ENCODE results near the gene RBM26. TPM values are rescaled to one million over a fixed set of nuclear protein-coding genes. Genes with fewer than 3 reads are reported as not detected.
A peak's percentile ranks its signal among the peaks of the same experiment; 100 is the strongest.

The RBM26 gene
- total RNA-seq, 4 donors from 2014 or later: 14.9 to 44.8 (median 23.1) TPM

- DNase-seq (no peak), ATAC-seq (no peak)
- TF ChIP-seq POLR2A (IDR thresholded peaks at IDR 0.05): no peak
- Histone ChIP-seq H3K36me3 (no peaks in the 10 kb centered on the region), H3K4me1 (peaks cover 48 to 56% of the 10 kb centered on the region in 2 donors), H3K27me3 (no peaks in the 10 kb centered on the region), H3K9me3 (no peaks in the 10 kb centered on the region), H3K4me3 (peak overlapping the region; percentile 87 to 96 (median 94)), H3K27ac (peak overlapping the region; percentile 94 to 98 (median 96))
- intact Hi-C loops (cut with DNase I; ENCODE audit: low total_unique reads) (loop anchor here (10.0 kb wide), 1 partner anchor 230 kb away; no protein-coding TSS in a partner anchor), in situ Hi-C loops (cut with MboI; ENCODE audit: low sequenced_read_pairs in 4 of 4) (loop anchor here in 2 of 4 donors (25.0 kb wide), 1 partner anchor 933 kb away; the partner anchor contains the start of gene SPRY2 (in 2 of the 2))
Measured at GRCh38 chr13:79404361-79404760, 1.7 kb downstream of the RBM26 start.

DNA sequence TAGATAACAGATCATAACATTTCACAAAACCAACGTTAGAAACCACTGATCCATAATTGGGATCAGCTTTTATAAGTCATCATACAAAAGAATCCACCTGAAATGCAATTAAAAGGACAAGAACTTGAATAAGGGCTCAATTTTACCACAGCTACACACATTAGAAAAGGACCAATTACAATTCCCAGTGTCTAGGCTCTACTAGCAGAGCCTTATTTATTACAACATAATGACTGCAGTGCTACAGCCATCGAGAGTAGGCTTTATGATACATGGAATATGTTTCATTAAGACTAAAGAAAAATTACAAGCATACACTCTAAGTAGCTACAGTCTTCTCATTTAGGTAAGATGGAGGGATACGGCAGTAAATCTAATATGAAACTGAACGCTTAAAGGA is 2.9 kb downstream of the RBM26 start:
- Histone ChIP-seq H3K27me3 (no peaks in the 10 kb centered on the region), H3K4me3 (peak overlapping the region; percentile 6 to 96 (median 90)), H3K9me3 (no peaks in the 10 kb centered on the region), H3K27ac (peak overlapping the region; percentile 94 to 98 (median 96)), H3K4me1 (peaks cover 48 to 66% of the 10 kb centered on the region in 2 donors), H3K36me3 (no peaks in the 10 kb centered on the region)
- intact Hi-C loops (cut with DNase I; ENCODE audit: low total_unique reads) (loop anchor here (10.0 kb wide), 1 partner anchor 232 kb away; no protein-coding TSS in a partner anchor), in situ Hi-C loops (cut with MboI; ENCODE audit: low sequenced_read_pairs in 4 of 4) (loop anchor here in 2 of 4 donors (25.0 kb wide), 1 partner anchor 934 kb away; the partner anchor contains the start of gene SPRY2 (in 2 of the 2))
- DNase-seq (no peak), ATAC-seq (no peak)
- TF ChIP-seq CTCF (IDR thresholded peaks at IDR 0.05 in 4 of 5, conservative IDR thresholded peaks at IDR 0.05 in 1 of 5): no peak
- TF ChIP-seq POLR2A (IDR thresholded peaks at IDR 0.05): no peak

DNA sequence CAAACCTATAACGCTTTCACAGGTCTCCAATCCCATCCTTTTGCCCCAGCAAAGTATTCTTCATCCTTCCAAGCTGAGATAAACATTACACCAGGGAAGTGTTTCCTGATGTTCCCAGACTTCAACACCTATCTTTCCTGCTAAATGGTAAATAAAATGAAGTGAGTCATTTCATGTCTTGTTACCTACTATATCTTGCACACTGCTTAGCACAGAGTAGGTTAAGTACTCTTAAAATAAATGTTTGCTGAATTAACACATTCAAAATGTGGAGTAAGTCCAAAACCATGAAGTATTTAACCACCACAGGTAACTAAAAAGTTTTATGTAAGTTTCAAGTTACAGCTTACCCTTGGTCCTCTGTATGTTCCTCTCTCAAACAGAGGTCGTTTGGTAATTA is 3.4 kb downstream of the RBM26 start:
- TF ChIP-seq CTCF (IDR thresholded peaks at IDR 0.05 in 4 of 5, conservative IDR thresholded peaks at IDR 0.05 in 1 of 5): no peak
- TF ChIP-seq POLR2A (IDR thresholded peaks at IDR 0.05): no peak
- DNase-seq (no peak), ATAC-seq (no peak)
- intact Hi-C loops (cut with DNase I; ENCODE audit: low total_unique reads): loop anchor here (10.0 kb wide), 1 partner anchor 232 kb away; no protein-coding TSS in a partner anchor
- Histone ChIP-seq H3K27me3 (no peaks in the 10 kb centered on the region), H3K36me3 (no peaks in the 10 kb centered on the region), H3K4me1 (peaks cover 48 to 66% of the 10 kb centered on the region in 2 donors), H3K9me3 (no peaks in the 10 kb centered on the region), H3K27ac (peak overlapping the region; percentile 94 to 98 (median 96)), H3K4me3 (peak overlapping the region in 3 of 4 donors; percentile 87 to 96 (median 93))
- in situ Hi-C loops (cut with MboI; ENCODE audit: low sequenced_read_pairs in 4 of 4): loop anchor here in 2 of 4 donors (25.0 kb wide), 1 partner anchor 935 kb away; the partner anchor contains the start of gene SPRY2 (in 2 of the 2)

DNA sequence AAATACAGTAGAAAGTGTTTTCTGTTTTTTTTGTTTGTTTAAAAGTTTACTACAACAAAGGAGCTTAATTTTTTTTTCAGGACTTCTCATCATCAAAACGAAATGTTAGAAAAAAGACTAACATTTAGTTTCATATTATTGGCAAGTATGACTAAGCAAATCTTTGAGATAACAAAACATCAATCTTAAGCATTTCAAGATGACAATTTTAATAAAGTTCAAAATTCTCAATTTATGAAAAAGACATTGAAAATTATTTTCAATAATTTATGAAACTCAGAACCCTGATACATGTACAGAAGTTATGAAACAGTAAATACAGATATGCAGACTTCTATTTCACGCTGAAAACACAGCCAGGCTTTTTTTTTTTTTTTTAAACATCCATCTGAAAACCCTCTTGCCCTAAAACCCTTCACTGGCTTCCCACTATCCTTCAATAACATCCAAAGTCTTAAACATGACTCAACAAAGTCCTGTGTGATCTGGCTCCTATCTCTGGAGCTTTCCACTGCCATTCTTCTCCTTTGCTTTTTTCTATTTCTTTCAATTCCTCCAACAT is 3.9 kb downstream of the RBM26 start:
- DNase-seq (no peak), ATAC-seq (no peak)
- Histone ChIP-seq H3K27me3 (no peaks in the 10 kb centered on the region), H3K4me1 (peaks cover 42 to 63% of the 10 kb centered on the region in 2 donors), H3K36me3 (peaks cover 0 to under 1% of the 10 kb centered on the region in 2 donors), H3K27ac (peak overlapping the region; percentile 94 to 98 (median 96)), H3K4me3 (peak overlapping the region in 1 of 4 donors; percentile 93), H3K9me3 (no peaks in the 10 kb centered on the region)
- intact Hi-C loops (cut with DNase I; ENCODE audit: low total_unique reads) (loop anchor here (10.0 kb wide), 1 partner anchor 233 kb away; no protein-coding TSS in a partner anchor), in situ Hi-C loops (cut with MboI; ENCODE audit: low sequenced_read_pairs in 4 of 4) (loop anchor here in 2 of 4 donors (25.0 kb wide), 1 partner anchor 935 kb away; the partner anchor contains the start of gene SPRY2 (in 2 of the 2))
- TF ChIP-seq POLR2A (IDR thresholded peaks at IDR 0.05) (no peak), CTCF (IDR thresholded peaks at IDR 0.05 in 4 of 5, conservative IDR thresholded peaks at IDR 0.05 in 1 of 5) (no peak)
